ENCODE results near the gene QPCT.

- TF ChIP-seq POLR2AphosphoS5 (IDR thresholded peaks at IDR 0.05; ENCODE audit: low read depth, low read length) (no peak), POLR2A (IDR thresholded peaks at IDR 0.05; ENCODE audit: low read depth, low read length) (no peak), TAF1 (IDR thresholded peaks at IDR 0.05; ENCODE audit: low read depth, low read length) (no peak)
Measured at GRCh38 chr2:37361216-37361815, 16.9 kb downstream of the QPCT start.

All from GM12891 (cell line).